SKM-1 (cell line): Measurements from ENCODE around the gene TAS2R42.

Source experiments
- DNase-seq: peaks from one replicate; lab custom pipeline; 2025; ENCODE audit not compliant: unreplicated experiment; lab: John Stamatoyannopoulos, UW

TAS2R42 gene, protein sequence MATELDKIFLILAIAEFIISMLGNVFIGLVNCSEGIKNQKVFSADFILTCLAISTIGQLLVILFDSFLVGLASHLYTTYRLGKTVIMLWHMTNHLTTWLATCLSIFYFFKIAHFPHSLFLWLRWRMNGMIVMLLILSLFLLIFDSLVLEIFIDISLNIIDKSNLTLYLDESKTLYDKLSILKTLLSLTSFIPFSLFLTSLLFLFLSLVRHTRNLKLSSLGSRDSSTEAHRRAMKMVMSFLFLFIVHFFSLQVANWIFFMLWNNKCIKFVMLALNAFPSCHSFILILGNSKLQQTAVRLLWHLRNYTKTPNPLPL

DNA sequence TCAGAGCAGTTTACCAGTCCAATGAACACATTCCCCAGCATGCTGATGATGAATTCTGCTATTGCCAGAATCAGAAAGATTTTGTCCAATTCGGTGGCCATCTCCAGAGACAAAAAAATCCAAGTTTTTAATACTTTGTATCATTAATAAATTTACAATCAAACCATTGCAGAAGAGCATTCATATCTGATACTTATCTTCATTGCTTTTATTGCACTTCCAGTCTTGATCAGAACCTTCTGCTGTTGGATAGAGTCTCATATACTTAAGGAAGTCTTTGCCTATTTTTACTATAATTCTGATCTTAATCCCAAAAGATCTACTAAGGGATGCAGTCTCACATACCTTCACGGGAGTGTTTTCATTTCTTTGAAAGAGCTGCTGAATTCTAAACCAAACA is at the start of gene TAS2R42:
TAS2R42 (minus strand) TSS at position 101 of the 400 bp plus-strand sequence; CDS start at position 101, 0 bp downstream.
- no peak for DNase-seq

DNA sequence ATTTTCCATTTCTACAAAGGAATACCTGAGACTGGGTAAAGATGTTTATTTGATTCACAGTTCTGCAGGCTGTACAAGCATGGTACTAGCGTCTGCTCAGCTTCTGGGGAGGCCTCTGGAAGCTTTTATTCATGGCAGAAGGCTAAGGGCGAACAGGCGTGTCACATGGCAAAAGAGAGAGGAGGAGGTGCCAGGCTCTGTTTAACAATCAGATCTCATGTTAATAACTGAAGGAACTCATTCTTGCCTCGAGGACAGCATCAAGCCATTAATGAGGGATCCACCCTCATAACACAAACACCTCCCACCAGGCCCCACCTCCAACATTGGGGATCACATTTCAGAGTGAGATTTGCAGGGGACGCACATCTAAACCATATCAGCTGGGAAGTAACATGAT is 46.8 kb upstream of the TAS2R42 start:
- DNase-seq: no peak

DNA sequence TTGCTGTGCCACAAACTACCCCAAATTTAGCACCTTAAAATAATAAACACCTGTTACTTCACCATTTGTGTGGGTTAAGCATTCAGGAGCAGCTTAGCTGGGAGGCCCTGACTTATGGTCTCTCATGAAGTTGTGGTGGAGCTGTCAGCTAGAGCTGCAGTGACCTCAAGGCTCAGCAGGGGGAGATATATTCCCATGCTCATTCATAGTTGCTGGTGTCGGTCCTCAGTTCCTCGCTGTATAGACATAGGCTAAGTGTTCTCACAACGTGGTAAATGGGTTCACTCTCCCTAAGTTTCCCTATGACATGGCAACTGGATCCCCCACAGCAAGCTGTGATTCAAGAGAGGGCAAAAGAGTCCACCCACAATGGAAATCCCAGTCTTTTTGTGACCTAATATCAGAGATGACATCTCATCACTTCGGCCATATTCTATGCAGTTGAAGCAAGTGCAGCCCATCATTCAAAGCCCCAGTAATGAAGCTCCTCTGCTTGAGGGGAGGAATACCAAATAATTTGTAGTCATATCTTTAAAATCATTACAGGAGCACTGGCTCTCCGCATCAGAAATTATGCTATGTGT is 41.7 kb upstream of the TAS2R42 start:
- DNase-seq: peak; percentile 3

DNA sequence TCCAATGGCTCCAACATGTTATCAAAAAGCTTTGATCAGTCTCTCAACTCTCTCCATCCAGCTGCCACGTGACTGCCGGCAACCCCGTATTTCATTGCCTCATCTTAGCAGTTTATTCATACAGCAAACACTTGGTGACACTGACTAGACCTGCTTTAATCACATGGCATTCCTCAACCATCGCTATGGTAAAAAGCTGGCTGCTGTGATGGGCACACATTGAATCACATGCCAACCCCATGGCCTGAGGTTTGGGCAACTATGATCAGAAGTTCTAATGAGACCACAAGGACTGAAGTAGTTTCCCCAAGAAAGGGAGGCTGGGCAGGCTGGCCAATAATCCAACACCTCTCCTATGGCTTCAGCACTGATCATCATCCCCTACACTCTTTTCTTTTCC is 40.6 kb upstream of the TAS2R42 start:
- no peak for DNase-seq

DNA sequence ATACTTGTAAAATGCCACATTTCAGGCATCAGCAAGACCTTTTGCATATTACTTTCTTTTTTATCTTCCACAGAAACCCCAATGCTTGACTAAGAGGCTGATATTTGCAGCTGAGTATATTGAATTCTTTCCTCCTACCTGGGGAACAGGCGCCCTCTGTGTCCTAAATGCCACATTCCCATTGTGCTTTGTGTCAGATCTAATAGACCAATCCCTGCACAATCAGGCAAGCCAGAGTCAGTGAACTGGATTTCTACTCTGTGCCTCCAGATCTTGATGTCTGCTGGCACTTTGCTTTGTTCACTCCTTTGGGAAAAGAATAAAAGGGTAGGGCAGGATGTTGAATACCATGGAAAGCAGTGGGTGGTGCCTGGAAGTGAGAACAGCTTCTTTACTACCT is 22.4 kb upstream of the TAS2R42 start:
- DNase-seq: no peak

DNA sequence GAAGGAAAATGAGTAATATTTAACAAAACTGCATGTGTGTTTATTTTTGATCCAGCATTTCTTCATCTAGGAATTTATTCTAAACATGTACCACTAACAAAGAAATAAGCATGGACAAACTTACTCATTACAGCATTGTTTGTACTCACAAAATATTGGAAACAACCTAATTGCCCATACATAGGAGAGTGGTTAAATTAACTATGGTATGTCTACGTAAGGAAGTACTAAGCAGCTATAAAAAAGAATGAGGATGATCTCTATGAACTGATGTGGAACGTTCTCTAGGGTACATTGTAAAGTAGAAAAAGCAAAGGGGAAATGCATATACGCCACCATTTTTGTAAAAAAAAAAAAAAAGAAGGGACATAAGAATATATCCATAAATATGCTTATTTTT is 17.4 kb upstream of the TAS2R42 start:
- no peak for DNase-seq

DNA sequence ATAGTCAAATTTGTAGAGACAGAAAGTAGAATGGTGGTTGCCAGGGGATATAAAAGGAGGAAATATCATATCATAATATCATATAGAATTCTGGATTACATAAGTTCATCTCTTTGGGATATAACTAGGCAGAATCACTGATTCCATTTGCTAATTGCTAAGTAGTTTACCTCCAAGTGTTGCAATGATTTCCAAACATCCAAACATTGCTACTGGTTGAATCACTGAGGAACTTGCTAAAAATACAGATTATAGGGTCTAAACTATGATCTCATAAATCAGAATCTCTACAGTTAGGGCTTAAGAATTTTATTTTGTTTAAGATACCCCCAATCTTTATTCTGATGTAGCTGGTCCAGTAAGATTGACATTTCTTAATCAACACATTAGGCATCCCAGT is 16.1 kb upstream of the TAS2R42 start:
- no peak for DNase-seq

DNA sequence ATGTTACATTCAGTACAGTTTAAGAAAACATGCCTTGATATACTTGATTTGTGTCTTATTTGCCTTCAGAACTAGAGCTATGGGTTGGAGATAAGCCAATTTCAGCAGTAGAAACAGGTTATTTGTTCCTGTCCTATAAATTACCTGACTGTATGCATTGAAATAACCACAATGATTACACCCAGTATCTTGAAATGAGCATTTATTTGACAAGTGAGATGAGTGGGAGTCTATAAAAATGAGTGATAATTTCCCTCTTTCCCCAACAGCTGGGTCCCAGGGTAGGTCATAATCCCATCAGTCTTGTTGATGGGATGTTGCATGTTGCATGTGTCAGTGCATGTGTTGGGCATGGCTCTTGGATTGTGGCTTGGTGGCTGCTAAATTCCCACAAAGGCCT is 3.7 kb downstream of the TAS2R42 start:
- no peak for DNase-seq

DNA sequence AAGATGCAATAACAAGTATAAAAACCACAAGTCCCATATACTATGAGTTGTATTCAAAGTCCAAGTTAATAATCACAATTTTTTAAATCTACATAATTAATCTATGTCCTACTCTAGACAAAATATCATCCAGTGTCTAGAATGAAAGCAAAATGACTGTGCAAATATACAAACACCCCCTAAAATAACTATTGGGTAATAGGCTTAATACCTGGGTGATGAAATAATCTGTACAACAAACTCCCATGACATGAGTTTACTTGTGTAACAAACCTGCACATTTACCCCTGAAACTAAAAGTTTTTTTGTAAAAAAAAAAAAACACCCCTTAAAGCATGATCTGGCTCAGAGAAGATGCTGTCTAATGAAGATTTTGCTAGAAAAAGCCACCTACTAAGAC is 4.2 kb downstream of the TAS2R42 start:
- no peak for DNase-seq

DNA sequence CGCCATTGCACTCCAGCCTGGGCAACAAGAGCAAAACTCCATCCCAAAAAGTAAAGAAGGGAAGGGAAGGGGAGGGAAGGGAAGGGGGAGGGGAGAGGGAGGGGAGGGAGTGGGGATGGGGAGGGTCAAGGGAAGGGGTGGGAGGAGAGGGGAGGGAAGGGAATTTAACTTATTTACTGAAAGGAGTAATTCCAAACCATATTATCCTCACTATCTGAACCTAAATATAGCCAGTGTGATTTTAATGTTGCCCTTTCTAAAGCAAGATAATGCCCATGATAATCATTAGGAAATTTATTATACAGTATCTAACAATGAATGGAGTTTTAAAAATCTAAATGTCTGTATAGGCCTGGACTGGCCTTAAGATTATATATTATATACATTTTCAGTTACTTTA is 8.5 kb downstream of the TAS2R42 start:
- DNase-seq: no peak

DNA sequence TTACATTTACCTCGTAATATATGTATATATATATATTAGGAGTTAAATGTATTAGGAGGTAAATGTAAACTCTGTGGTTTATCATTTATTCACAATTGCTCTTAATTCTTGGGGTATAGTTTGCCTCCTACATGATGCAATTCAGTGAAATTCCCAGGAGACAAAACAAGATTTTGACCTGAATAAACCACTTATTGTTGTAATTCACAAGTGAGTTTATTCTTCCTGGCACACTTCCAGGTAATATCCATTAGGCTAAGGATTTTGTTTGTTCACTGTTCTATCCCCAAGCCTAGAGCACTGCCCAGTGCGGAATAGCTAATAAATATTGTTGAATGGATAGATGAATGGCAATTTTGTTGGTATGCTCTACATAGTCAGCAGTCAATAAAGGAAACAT is 12.7 kb downstream of the TAS2R42 start:
- no peak for DNase-seq

DNA sequence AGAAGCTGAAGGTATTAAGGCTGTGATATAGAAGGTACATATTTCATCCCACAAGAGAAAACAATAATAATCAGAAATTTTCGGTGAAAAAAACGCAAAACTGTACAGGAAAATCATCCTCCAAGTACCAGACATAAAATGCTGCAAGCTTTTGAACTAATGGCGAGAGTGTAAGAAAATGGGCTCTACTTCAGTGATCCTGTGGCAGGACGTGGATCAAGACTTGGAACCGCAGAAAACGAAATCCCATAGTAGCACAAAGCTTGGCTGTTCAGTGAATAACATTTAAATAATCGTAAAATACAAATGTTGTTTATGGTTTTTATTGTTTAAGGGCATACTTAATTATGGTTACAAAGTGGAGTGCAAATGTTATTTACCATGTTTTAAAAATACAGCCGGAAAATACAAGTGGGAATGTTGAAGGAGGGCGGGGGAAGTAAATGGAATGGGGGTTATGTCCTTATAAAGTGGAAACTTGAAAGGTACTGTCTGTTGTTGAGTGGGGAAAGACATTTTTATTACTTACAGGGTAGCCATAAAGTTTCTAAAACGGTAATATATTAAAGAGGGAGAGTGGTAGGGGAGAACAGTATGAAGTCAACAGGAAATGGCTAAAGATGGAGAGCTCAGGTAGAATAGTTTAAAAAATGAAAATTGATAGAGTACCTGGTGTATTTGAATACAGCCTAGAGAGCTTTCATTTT is 14.6 kb downstream of the TAS2R42 start:
- DNase-seq: no peak

DNA sequence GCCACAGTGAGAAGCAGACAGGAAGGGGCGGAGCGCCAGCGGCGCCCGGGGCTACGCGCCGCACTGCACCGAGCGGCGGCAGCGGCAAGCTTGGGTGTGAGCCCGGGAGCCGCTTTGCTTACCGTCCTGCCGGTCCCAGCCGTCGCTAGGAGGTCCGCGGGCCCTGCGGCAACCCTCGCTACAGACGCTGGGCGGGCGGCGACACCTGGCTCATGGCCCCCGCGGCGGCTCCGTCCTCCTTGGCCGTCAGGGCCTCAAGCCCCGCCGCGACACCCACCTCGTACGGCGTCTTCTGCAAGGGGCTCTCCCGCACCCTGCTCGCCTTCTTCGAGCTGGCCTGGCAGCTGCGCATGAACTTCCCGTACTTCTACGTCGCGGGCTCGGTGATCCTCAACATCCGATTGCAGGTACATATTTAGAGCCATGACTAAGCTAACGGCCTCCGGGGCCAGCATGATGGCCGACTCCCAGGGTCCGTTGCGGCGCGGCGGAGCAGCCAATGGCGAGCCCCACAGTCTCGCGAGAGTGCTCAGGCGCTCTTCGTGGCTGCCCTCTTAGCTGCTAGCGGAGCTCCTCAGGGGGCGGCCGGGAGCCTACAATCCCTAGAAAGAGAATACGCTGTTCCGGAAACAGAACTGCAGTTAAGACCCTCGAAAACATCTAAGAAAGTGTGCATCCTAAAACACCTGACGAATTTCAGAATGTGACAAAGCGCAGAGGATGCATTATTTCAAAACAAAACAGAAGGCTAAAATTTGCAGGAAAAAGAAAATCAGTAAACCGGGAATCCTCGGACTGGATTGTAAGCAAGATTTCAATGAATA is 15.4 kb downstream of the TAS2R42 start, which contains the start of gene SMIM10L1:
SMIM10L1 (plus strand) TSS at position 50 of the 824 bp plus-strand sequence; CDS start at position 213, 163 bp downstream.
- DNase-seq: peak; percentile 28

DNA sequence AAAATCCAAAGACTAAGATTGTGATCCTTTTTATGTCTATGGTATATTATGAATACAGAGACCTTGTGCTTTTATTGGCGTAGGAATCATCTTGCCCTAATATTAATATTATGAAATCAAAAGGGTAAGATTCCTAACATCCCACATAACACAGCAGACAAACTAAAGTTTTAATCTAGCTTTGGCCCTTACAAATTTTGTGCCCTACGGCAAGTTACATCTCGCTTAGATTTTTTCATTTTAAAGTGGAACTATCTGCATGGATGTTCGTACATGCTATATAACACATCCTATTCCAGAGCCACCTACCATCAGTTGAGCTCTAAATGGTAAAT is 16.0 kb downstream of the TAS2R42 start:
- no peak for DNase-seq

DNA sequence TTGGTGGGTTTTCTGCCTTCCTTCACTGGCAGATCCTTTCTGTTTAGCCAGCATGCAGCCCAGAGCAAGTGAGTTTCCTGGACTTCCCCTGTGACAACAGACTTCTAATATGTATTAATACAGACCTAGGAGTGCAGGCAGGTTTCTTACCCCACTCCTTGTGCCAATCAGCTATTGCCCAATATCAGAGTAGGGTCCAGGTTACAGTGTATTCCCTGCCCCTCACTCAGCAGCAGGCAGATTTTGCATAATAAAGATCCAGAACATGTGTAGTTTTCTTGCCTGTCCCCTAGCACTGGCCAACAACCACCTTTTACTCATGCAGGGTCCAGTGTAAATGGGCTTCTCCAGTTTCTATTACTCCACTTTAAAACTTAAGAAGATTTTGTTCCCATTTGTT is 20.4 kb downstream of the TAS2R42 start:
- no peak for DNase-seq

DNA sequence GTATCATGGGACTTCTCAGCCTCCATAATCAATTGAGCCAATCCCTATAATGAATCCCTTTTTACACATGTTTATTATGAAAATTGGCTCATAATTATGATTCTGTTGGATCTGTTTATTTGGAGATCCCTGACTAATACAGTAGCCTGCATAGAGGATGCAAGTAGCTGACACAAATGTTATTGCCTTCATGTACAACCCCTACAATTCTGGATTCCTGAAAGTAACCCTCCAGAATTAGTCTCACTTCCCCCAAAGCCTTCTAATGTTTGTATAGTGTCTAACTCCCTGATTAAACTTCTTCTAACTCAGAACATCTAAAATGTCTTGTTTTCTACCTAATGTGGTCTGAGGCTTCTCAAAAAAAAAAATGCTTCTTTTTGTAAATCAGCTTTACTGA is 22.4 kb downstream of the TAS2R42 start:
- DNase-seq: no peak

DNA sequence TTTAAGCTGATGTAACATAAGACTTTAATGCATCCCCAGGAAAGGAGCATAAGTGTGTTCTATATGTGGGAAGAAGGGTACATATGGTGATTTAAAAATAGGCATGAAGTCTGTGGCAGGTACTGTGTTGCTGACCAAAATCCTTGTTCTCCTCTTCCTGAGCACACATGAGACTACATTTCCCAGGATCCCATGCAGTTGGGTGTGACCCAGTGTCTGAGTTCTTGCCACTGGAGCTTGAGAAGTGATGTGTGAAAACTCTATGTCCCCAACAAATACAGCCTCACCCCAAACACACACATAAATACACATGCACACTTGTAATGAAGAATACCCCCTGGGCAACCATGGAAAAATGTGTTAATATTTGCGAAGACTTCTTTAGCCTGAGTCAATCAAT is 24.2 kb downstream of the TAS2R42 start:
- DNase-seq: no peak

DNA sequence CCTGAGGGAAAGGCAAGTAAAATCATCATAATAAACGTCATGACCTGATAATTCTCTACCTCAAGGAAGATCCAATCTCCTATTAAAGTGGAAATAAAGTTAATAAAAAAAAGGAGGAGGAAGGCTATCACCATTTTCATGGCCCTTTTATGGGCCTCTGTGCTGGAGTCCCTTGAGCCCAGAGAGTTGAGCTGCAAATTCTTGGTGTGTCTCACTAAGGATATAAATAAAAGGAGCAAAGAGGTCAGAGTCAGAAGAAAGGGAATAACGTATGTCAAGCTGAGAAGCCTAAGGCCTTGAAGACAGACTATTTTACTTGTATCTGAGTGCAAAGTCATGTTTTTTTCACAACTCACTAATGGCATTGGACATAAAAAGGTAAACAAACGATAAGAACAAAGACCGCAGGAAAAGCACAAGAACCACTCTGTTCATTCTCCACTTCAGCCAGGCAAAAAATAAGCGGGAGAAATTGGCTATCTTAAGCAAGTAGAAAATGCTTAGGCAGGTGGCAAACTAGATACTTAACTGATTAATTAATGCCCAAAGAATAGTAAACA is 27.8 kb downstream of the TAS2R42 start:
- no peak for DNase-seq

DNA sequence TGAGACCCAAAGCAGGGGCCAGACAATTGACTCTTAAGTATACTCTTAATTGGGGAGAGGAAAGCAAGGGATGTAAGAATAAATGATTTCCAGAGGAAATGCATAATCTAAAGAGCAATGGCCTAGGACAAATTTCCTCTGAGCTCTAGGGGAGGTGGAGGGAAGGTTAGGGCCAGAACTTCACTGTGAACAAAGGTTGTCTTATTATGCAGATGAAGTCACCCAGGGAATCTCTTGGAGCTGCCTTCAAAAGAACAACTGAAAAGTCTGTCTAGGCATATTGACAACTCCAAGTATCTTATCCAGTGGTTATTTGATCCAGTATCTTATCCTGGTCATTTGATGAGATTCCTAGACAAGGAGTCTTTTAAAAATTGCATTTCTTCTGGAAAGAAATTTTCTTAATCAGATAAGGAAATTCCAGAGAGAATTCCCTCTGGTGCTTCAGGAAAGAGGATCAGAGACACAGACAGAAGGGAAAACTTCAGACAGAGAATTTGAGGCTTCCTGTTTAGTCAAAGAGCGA is 32.3 kb downstream of the TAS2R42 start:
- no peak for DNase-seq

DNA sequence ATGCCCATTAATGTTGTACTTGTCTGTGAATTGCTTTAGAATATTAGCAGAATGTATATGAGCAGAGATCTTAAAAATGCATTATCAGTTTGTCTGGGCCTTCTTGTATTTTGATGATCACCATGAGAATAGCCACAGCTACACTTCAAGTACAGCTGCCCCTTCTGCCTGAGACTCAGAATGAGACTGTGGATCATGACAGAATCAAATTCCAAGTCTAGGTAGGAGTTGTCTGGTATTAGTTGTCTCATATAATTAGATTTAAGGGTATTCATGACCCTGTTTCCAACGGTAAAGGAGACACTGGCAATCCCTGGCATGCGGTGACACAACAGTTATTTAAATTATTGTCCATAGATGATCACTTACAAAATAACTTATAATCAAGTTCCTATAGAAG is 34.0 kb downstream of the TAS2R42 start:
- DNase-seq: no peak

DNA sequence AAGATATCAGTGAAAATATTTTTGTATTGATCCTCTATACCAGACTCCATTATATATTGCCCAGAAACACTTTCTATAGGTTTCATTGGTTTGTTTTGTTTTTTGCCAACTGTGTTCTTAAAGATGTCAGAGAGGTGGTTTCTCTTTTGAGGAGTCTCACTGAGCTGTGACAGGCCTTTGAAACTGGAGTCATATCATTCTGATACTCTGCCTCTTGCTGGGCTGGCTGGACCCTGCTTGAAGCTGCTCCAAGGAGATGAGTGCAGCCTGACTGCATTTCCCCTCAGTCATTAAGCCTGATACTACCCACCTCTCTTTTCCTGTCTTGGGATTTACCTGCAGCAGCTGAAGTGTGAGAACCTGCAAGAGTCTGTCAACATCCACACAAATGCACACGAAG is 35.9 kb downstream of the TAS2R42 start:
- DNase-seq: no peak
